Measurements from ENCODE around the gene TMEM41A. TPM values are rescaled to one million over a fixed set of nuclear protein-coding genes. Genes with fewer than 3 reads are reported as not detected.

Gene TMEM41A
- total RNA-seq, 1 experiment from 2014 or later: 14.4 TPM

DNA sequence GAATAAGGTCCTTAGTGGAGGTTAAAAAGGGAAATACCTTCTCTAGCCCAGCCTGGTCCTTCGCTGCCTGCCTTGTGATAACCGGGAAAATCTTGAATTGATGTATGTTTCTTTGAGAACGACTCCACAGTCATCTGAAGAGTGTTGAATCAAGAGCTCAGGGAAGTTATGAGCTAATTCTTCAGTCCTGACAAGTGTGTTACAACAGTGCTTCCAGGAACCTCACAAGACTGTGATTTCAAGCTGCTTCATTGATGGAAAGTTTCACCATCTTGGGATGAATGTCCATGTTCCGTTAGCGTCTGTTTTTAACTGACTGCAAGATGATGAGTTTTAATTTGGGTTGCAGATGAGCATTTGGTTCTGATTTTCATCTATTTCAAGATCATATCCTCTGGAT is 12.4 kb downstream of the TMEM41A start (continued):
- TF ChIP-seq, protein P1, sequence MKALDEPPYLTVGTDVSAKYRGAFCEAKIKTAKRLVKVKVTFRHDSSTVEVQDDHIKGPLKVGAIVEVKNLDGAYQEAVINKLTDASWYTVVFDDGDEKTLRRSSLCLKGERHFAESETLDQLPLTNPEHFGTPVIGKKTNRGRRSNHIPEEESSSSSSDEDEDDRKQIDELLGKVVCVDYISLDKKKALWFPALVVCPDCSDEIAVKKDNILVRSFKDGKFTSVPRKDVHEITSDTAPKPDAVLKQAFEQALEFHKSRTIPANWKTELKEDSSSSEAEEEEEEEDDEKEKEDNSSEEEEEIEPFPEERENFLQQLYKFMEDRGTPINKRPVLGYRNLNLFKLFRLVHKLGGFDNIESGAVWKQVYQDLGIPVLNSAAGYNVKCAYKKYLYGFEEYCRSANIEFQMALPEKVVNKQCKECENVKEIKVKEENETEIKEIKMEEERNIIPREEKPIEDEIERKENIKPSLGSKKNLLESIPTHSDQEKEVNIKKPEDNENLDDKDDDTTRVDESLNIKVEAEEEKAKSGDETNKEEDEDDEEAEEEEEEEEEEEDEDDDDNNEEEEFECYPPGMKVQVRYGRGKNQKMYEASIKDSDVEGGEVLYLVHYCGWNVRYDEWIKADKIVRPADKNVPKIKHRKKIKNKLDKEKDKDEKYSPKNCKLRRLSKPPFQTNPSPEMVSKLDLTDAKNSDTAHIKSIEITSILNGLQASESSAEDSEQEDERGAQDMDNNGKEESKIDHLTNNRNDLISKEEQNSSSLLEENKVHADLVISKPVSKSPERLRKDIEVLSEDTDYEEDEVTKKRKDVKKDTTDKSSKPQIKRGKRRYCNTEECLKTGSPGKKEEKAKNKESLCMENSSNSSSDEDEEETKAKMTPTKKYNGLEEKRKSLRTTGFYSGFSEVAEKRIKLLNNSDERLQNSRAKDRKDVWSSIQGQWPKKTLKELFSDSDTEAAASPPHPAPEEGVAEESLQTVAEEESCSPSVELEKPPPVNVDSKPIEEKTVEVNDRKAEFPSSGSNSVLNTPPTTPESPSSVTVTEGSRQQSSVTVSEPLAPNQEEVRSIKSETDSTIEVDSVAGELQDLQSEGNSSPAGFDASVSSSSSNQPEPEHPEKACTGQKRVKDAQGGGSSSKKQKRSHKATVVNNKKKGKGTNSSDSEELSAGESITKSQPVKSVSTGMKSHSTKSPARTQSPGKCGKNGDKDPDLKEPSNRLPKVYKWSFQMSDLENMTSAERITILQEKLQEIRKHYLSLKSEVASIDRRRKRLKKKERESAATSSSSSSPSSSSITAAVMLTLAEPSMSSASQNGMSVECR (CRISPR knock-in tag; IDR thresholded peaks at IDR 0.05; ENCODE audit: borderline replicate concordance): no peak
- no peak for TF ChIP-seq IRF2 (CRISPR knock-in tag; IDR thresholded peaks at IDR 0.05; ENCODE audit: borderline replicate concordance, low read depth)
- TF ChIP-seq, protein P2, sequence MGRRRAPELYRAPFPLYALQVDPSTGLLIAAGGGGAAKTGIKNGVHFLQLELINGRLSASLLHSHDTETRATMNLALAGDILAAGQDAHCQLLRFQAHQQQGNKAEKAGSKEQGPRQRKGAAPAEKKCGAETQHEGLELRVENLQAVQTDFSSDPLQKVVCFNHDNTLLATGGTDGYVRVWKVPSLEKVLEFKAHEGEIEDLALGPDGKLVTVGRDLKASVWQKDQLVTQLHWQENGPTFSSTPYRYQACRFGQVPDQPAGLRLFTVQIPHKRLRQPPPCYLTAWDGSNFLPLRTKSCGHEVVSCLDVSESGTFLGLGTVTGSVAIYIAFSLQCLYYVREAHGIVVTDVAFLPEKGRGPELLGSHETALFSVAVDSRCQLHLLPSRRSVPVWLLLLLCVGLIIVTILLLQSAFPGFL (CRISPR knock-in tag; IDR thresholded peaks at IDR 0.05; ENCODE audit: borderline replicate concordance): no peak
- TF ChIP-seq GRHL2 (CRISPR knock-in tag; IDR thresholded peaks at IDR 0.05; ENCODE audit: insufficient replicate concordance, severe bottlenecking): no peak
- TF ChIP-seq CREB1 (CRISPR knock-in tag; IDR thresholded peaks at IDR 0.05): no peak

DNA sequence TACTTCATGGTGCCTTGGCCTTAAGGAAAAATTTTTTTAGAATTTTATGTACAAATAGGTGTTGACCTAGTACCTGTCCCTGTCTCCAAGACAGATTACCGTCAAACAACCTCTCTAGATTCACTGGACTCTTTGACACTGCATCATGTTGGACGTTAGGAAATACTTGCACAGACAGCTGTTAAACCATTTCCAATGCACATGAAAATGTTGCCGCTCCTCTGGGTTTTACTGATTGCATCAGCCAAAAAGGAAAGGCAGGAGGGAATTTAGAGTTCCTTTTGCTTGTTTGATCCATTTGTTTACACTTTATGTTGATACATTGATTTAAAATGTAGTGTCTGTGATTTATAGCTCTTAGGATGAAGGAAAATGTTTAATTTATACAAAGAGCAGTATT is 14.5 kb downstream of the TMEM41A start:
- POLR2A ChIA-PET: no interaction called here

DNA sequence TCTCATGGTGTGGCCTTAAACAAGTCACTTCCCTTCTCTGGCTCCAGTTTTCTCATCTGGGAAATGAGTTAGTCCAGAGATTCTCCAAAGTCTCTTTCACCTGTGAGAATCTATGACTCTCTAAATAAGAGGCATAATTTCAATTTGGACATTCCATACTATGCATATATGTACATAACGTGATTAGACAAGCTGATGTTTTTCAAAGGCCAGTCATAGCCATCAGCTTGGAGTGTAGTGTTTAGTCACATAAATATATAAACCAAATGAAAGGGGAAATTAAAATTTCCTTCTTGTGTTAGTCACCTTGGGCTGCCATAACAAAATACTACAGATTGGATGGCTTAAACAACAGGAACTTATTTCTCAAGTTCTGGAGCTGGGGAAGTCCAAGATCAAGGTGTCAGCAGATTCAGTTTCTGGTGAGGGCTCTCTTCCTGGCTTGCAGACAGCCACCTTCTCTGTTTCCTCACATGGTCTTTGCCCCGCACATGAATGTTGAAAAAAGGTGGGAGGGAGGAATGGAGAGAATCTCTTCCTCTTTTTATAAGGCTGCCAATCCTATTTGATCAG is 19.4 kb downstream of the TMEM41A start:
- ChIA-PET CTCF (interaction anchor here (1.1 to 1.8 kb wide), 2 partner anchors 19 to 96 kb away, joined by 3 to 5 read pairs; no protein-coding TSS in a partner anchor), POLR2A (no interaction called here)
- ATAC-seq (no peak), DNase-seq (ENCODE audit: low spot score) (no peak)
- Mint-ChIP-seq H3K36me3 (no peaks in the 10 kb centered on the region), H3K9me3 (no peaks in the 10 kb centered on the region), H3K4me1 (no peaks in the 10 kb centered on the region), H3K27me3 (ENCODE audit: low read depth) (no peaks in the 10 kb centered on the region; the same call in 1 of the 2 replicates), H3K4me3 (no peak overlapping the region), H3K27ac (no peak overlapping the region)
- TF ChIP-seq CREM (CRISPR knock-in tag; IDR thresholded peaks at IDR 0.05): no peak
- TF ChIP-seq CBFB (CRISPR knock-in tag; IDR thresholded peaks at IDR 0.05; ENCODE audit: low read depth): no peak
- no peak for TF ChIP-seq ELF4 (CRISPR knock-in tag; IDR thresholded peaks at IDR 0.05; ENCODE audit: low read depth)
- TF ChIP-seq, protein P3, sequence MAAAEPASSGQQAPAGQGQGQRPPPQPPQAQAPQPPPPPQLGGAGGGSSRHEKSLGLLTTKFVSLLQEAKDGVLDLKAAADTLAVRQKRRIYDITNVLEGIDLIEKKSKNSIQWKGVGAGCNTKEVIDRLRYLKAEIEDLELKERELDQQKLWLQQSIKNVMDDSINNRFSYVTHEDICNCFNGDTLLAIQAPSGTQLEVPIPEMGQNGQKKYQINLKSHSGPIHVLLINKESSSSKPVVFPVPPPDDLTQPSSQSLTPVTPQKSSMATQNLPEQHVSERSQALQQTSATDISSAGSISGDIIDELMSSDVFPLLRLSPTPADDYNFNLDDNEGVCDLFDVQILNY (CRISPR knock-in tag; IDR thresholded peaks at IDR 0.05): no peak
- no peak for TF ChIP-seq NR2C2 (CRISPR knock-in tag; IDR thresholded peaks at IDR 0.05)
- TF ChIP-seq PRRX2 (CRISPR knock-in tag; IDR thresholded peaks at IDR 0.05): no peak
- no peak for TF ChIP-seq JUN (CRISPR knock-in tag; IDR thresholded peaks at IDR 0.05)
- TF ChIP-seq, protein P4, sequence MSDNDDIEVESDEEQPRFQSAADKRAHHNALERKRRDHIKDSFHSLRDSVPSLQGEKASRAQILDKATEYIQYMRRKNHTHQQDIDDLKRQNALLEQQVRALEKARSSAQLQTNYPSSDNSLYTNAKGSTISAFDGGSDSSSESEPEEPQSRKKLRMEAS (CRISPR knock-in tag; IDR thresholded peaks at IDR 0.05): no peak
- TF ChIP-seq, protein P5, sequence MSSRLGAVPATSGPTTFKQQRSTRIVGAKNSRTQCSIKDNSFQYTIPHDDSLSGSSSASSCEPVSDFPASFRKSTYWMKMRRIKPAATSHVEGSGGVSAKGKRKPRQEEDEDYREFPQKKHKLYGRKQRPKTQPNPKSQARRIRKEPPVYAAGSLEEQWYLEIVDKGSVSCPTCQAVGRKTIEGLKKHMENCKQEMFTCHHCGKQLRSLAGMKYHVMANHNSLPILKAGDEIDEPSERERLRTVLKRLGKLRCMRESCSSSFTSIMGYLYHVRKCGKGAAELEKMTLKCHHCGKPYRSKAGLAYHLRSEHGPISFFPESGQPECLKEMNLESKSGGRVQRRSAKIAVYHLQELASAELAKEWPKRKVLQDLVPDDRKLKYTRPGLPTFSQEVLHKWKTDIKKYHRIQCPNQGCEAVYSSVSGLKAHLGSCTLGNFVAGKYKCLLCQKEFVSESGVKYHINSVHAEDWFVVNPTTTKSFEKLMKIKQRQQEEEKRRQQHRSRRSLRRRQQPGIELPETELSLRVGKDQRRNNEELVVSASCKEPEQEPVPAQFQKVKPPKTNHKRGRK (CRISPR knock-in tag; IDR thresholded peaks at IDR 0.05; ENCODE audit: borderline replicate concordance): no peak

More for the DNA sequence above, 14.5 kb downstream of the TMEM41A start:
- H3K9me3 Mint-ChIP-seq: no peaks in the 10 kb centered on the region
- H3K36me3 Mint-ChIP-seq: no peaks in the 10 kb centered on the region
- H3K27ac Mint-ChIP-seq: no peak overlapping the region
- CTCF ChIA-PET: no interaction called here
- no peaks in the 10 kb centered on the region for H3K4me1 Mint-ChIP-seq
- no peak for ATAC-seq
- no peak overlapping the region for H3K4me3 Mint-ChIP-seq
- H3K27me3 Mint-ChIP-seq (ENCODE audit: low read depth): no peaks in the 10 kb centered on the region
- 0 out of 2 replicates have a peak, but pooled peaks have one; percentile 20 for TF ChIP-seq GABPB1 (CRISPR knock-in tag; IDR thresholded peaks at IDR 0.05)
- TF ChIP-seq, protein P6, sequence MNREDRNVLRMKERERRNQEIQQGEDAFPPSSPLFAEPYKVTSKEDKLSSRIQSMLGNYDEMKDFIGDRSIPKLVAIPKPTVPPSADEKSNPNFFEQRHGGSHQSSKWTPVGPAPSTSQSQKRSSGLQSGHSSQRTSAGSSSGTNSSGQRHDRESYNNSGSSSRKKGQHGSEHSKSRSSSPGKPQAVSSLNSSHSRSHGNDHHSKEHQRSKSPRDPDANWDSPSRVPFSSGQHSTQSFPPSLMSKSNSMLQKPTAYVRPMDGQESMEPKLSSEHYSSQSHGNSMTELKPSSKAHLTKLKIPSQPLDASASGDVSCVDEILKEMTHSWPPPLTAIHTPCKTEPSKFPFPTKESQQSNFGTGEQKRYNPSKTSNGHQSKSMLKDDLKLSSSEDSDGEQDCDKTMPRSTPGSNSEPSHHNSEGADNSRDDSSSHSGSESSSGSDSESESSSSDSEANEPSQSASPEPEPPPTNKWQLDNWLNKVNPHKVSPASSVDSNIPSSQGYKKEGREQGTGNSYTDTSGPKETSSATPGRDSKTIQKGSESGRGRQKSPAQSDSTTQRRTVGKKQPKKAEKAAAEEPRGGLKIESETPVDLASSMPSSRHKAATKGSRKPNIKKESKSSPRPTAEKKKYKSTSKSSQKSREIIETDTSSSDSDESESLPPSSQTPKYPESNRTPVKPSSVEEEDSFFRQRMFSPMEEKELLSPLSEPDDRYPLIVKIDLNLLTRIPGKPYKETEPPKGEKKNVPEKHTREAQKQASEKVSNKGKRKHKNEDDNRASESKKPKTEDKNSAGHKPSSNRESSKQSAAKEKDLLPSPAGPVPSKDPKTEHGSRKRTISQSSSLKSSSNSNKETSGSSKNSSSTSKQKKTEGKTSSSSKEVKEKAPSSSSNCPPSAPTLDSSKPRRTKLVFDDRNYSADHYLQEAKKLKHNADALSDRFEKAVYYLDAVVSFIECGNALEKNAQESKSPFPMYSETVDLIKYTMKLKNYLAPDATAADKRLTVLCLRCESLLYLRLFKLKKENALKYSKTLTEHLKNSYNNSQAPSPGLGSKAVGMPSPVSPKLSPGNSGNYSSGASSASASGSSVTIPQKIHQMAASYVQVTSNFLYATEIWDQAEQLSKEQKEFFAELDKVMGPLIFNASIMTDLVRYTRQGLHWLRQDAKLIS (CRISPR knock-in tag; IDR thresholded peaks at IDR 0.05; ENCODE audit: borderline replicate concordance): no peak
- no peak for DNase-seq (ENCODE audit: low spot score)
